IPS-18c (cell line): ENCODE measurements around the gene RFX1.
"Not testable (repeated sequence)": the region's sequence is repeated elsewhere in the genome, so short reads cannot be mapped to it uniquely, and the experiment has no call there.

Source experiments
- H3K4me3 ChIP-seq: 2 replicates; pipeline ENCODE4 v1.7.0; 2013; ENCODE audit warnings: low read depth, mild to moderate bottlenecking, low read length, moderate library complexity; ENCODE audit not compliant: insufficient read depth
- H3K9me3 ChIP-seq: one replicate; pipeline ENCODE4 v1.6.1; 2013; ENCODE audit warnings: mild to moderate bottlenecking, low read length, moderate library complexity; ENCODE audit not compliant: control insufficient read depth, insufficient read depth

RFX1 gene

GRCh38 chr19:13937479-13938300 is 68.4 kb downstream of the RFX1 start:
- Histone ChIP-seq H3K9me3 (peaks cover 5% of the 10 kb centered on the region), H3K4me3 (no peak overlapping the region; the same call in 1 of the 2 replicates)

- Histone ChIP-seq H3K9me3 (no peaks in the 10 kb centered on the region), H3K4me3 (no peak overlapping the region)
Measured at GRCh38 chr19:13935765-13936510, 70.2 kb downstream of the RFX1 start.

- Histone ChIP-seq H3K9me3 (no peaks in the 10 kb centered on the region), H3K4me3 (no peak overlapping the region)
Measured at GRCh38 chr19:13934785-13935109, 71.4 kb downstream of the RFX1 start.

GRCh38 chr19:13932911-13933393 is 73.2 kb downstream of the RFX1 start:
- H3K4me3 ChIP-seq = no peak overlapping the region
- no peaks in the 10 kb centered on the region for H3K9me3 ChIP-seq

- Histone ChIP-seq H3K4me3 (no peak overlapping the region), H3K9me3 (no peaks in the 10 kb centered on the region)
Measured at GRCh38 chr19:13932149-13932637, 73.9 kb downstream of the RFX1 start.

- H3K4me3 ChIP-seq = no peak overlapping the region
- no peaks in the 10 kb centered on the region for H3K9me3 ChIP-seq
Measured at GRCh38 chr19:13931391-13932148, 74.5 kb downstream of the RFX1 start.

GRCh38 chr19:13930402-13930801 is 75.7 kb downstream of the RFX1 start:
- H3K4me3 ChIP-seq = no peak overlapping the region
- H3K9me3 ChIP-seq = no peaks in the 10 kb centered on the region

GRCh38 chr19:13929956-13930355 is 76.2 kb downstream of the RFX1 start:
- Histone ChIP-seq H3K4me3 (no peak overlapping the region), H3K9me3 (no peaks in the 10 kb centered on the region)

- Histone ChIP-seq H3K4me3 (no peak overlapping the region), H3K9me3 (no peaks in the 10 kb centered on the region)
Measured at GRCh38 chr19:13929340-13929739, 76.8 kb downstream of the RFX1 start.

- no peaks in the 10 kb centered on the region for H3K9me3 ChIP-seq
- H3K4me3 ChIP-seq = no peak overlapping the region
Measured at GRCh38 chr19:13926715-13927114, 79.4 kb downstream of the RFX1 start.

GRCh38 chr19:13926010-13926409 is 80.1 kb downstream of the RFX1 start:
- Histone ChIP-seq H3K9me3 (peaks cover 3% of the 10 kb centered on the region), H3K4me3 (no peak overlapping the region)

GRCh38 chr19:13923194-13923987 is 82.7 kb downstream of the RFX1 start:
- peaks cover 7% of the 10 kb centered on the region for H3K9me3 ChIP-seq
- no peak overlapping the region for H3K4me3 ChIP-seq

GRCh38 chr19:13922118-13922517 is 84.0 kb downstream of the RFX1 start:
- not testable (repeated sequence) for H3K9me3 ChIP-seq, H3K4me3 ChIP-seq

- no peak overlapping the region for H3K4me3 ChIP-seq
Measured at GRCh38 chr19:13920940-13921747, 85.0 kb downstream of the RFX1 start.

GRCh38 chr19:13920524-13920923 is 85.6 kb downstream of the RFX1 start:
- H3K9me3 ChIP-seq = peaks cover 7% of the 10 kb centered on the region
- H3K4me3 ChIP-seq = no peak overlapping the region

More at GRCh38 chr19:13920940-13921747, 85.0 kb downstream of the RFX1 start:
- H3K9me3 ChIP-seq = peaks cover 7% of the 10 kb centered on the region
